Gastrocnemius medialis (tissue), 4 donors: ENCODE measurements around the gene DNM3.

Experiments
- POLR2A ChIP-seq, 2 donors: fragments of 450-650 bp; IDR thresholded peaks; one replicate each; pipeline ENCODE4 v1.6.1; 2017; ENCODE audit warnings: antibody characterized with exemption in 2 of 2, mild to moderate bottlenecking in 2 of 2, moderate library complexity in 2 of 2
- TF ChIP-seq, protein P1 (sequence below), 5 experiments: fragments of 450-650 bp in 3 of 5; fragments of 200-600 bp in 2 of 5; sonication (generic) in 2 of 5; IDR thresholded peaks in 4 of 5; conservative IDR thresholded peaks in 1 of 5; 1 replicate in 4 of 5; 2 replicates in 1 of 5; pipeline ENCODE4 v1.5.1; 2016 to 2019; ENCODE audit warnings: antibody characterized with exemption in 5 of 5, mild to moderate bottlenecking in 3 of 5, moderate library complexity in 3 of 5

GRCh38 chr1:171935086-171935485, 93.8 kb downstream of the DNM3 start:
- TF ChIP-seq, protein P1, sequence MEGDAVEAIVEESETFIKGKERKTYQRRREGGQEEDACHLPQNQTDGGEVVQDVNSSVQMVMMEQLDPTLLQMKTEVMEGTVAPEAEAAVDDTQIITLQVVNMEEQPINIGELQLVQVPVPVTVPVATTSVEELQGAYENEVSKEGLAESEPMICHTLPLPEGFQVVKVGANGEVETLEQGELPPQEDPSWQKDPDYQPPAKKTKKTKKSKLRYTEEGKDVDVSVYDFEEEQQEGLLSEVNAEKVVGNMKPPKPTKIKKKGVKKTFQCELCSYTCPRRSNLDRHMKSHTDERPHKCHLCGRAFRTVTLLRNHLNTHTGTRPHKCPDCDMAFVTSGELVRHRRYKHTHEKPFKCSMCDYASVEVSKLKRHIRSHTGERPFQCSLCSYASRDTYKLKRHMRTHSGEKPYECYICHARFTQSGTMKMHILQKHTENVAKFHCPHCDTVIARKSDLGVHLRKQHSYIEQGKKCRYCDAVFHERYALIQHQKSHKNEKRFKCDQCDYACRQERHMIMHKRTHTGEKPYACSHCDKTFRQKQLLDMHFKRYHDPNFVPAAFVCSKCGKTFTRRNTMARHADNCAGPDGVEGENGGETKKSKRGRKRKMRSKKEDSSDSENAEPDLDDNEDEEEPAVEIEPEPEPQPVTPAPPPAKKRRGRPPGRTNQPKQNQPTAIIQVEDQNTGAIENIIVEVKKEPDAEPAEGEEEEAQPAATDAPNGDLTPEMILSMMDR (IDR thresholded peaks at IDR 0.05 in 4 of 5, conservative IDR thresholded peaks at IDR 0.05 in 1 of 5): no peak
- no peak for TF ChIP-seq POLR2A (IDR thresholded peaks at IDR 0.05)
